Urinary bladder (tissue), 4 donors: ENCODE results near the gene LRRC27. TPM values are rescaled to one million over a fixed set of nuclear protein-coding genes. Genes with fewer than 3 reads are reported as not detected.

Source experiments
- DNase-seq: peaks from one replicate; pipeline ENCODE4 v3.0.0-alpha.2; 2015; ENCODE audit errors: extremely low spot score
- H3K27ac ChIP-seq: one replicate; pipeline ENCODE4 v1.5.1; 2013; ENCODE audit warnings: low read depth, mild to moderate bottlenecking, moderate library complexity
- H3K36me3 ChIP-seq: one replicate; pipeline ENCODE4 v1.6.1; 2013; ENCODE audit warnings: mild to moderate bottlenecking, moderate library complexity; ENCODE audit not compliant: insufficient read depth
- H3K4me1 ChIP-seq: one replicate; pipeline ENCODE4 v1.6.1; 2013; ENCODE audit warnings: mild to moderate bottlenecking, moderate library complexity; ENCODE audit not compliant: insufficient read depth
- H3K4me3 ChIP-seq: one replicate; pipeline ENCODE4 v1.5.1; 2013; ENCODE audit warnings: low read depth, low read length
- WGBS: extraction: QIAGEN DNeasy Blood & Tissue Kit; methylation state at CpG from one replicate; pipeline ENCODE4 v1.1.7; 2013; 5-methylcytosine and 5-hydroxymethylcytosine counted together
- polyA plus RNA-seq: library from polyadenylated mRNA; stranded (reverse); fragments of 200-250 nt; gene quantifications from one replicate; pipeline ENCODE4 v1.2.3, GENCODE V29; 2013
- total RNA-seq: library from RNA; depleted of rRNA; stranded (reverse); fragments of >200 nt; gene quantifications from one replicate; pipeline ENCODE4 v1.2.3, GENCODE V29; 2014
- donor health status: healthy with polysubstance abuse.
- donor health status: healthy.

The LRRC27 gene
- total and polyA plus RNA-seq, 2 donors = 6.5 to 13.2 TPM

- DNase-seq = no peak
- Histone ChIP-seq H3K4me1 (no peaks in the 10 kb centered on the region), H3K27ac (peak within 1 kb of the TSS; percentile 88), H3K4me3 (peak within 1 kb of the TSS; percentile 73), H3K36me3 (no peaks in the 10 kb centered on the region)
- under 1% methylated on average over 85 of the region's 86 CpGs for WGBS
These were observed 65.1 kb downstream of the LRRC27 start, which contains the start of gene PWWP2B for GRCh38 chr10:132397036-132397541. TSS of gene PWWP2B (plus strand) at chr10:132397200. CDS start at chr10:132397227, 27 bp downstream.

GRCh38 chr10:132397671-132398565 is 65.9 kb downstream of the LRRC27 start:
- DNase-seq = no peak

GRCh38 chr10:132398566-132398991 is 66.6 kb downstream of the LRRC27 start:
- no peak overlapping the region for H3K4me3 ChIP-seq
- DNase-seq = no peak

More at GRCh38 chr10:132397671-132398565, 65.9 kb downstream of the LRRC27 start:
- 25% methylated on average over 40 of the region's 40 CpGs for WGBS
- H3K4me1 ChIP-seq = no peaks in the 10 kb centered on the region
- no peaks in the 10 kb centered on the region for H3K36me3 ChIP-seq
- H3K4me3 ChIP-seq = peak overlapping the region; percentile 73
- H3K27ac ChIP-seq = peak overlapping the region; percentile 84

GRCh38 chr10:132399117-132400035 is 67.4 kb downstream of the LRRC27 start:
- no peak for DNase-seq
- Histone ChIP-seq H3K27ac (peak overlapping the region; percentile 54), H3K4me3 (no peak overlapping the region), H3K36me3 (no peaks in the 10 kb centered on the region), H3K4me1 (no peaks in the 10 kb centered on the region)
- 91% methylated on average over 27 of the region's 27 CpGs for WGBS

More at GRCh38 chr10:132398566-132398991, 66.6 kb downstream of the LRRC27 start:
- Histone ChIP-seq H3K36me3 (no peaks in the 10 kb centered on the region), H3K4me1 (no peaks in the 10 kb centered on the region), H3K27ac (peak overlapping the region; percentile 83)
- WGBS = 86% methylated on average over 13 of the region's 13 CpGs

GRCh38 chr10:132400041-132400546 is 68.1 kb downstream of the LRRC27 start:
- Histone ChIP-seq H3K27ac (no peak overlapping the region), H3K4me1 (no peaks in the 10 kb centered on the region), H3K36me3 (peaks cover 2% of the 10 kb centered on the region), H3K4me3 (no peak overlapping the region)
- no peak for DNase-seq
- 80% methylated on average over 9 of the region's 9 CpGs for WGBS

GRCh38 chr10:132400547-132401151 is 68.7 kb downstream of the LRRC27 start:
- Histone ChIP-seq H3K36me3 (peaks cover 5% of the 10 kb centered on the region), H3K4me3 (no peak overlapping the region), H3K27ac (peak overlapping the region; percentile 86), H3K4me1 (no peaks in the 10 kb centered on the region)
- 66% methylated on average over 17 of the region's 17 CpGs for WGBS
- no peak for DNase-seq

GRCh38 chr10:132401401-132402118 is 69.6 kb downstream of the LRRC27 start:
- peak overlapping the region; percentile 89 for H3K27ac ChIP-seq

GRCh38 chr10:132402781-132403241 is 70.8 kb downstream of the LRRC27 start:
- 88% methylated on average over 24 of the region's 24 CpGs for WGBS
- Histone ChIP-seq H3K4me3 (no peak overlapping the region), H3K4me1 (no peaks in the 10 kb centered on the region), H3K36me3 (peaks cover 5% of the 10 kb centered on the region), H3K27ac (peak overlapping the region; percentile 89)
- DNase-seq = no peak

More at GRCh38 chr10:132401401-132402118, 69.6 kb downstream of the LRRC27 start:
- no peak for DNase-seq
- 85% methylated on average over 20 of the region's 20 CpGs for WGBS
- H3K4me1 ChIP-seq = no peaks in the 10 kb centered on the region
- H3K36me3 ChIP-seq = peaks cover 5% of the 10 kb centered on the region
- no peak overlapping the region for H3K4me3 ChIP-seq

- DNase-seq = no peak
- H3K36me3 ChIP-seq = peaks cover 5% of the 10 kb centered on the region
- H3K4me3 ChIP-seq = no peak overlapping the region
- WGBS = 89% methylated on average over 25 of the region's 25 CpGs
- no peaks in the 10 kb centered on the region for H3K4me1 ChIP-seq
- H3K27ac ChIP-seq = peak overlapping the region; percentile 77
These were observed 71.6 kb downstream of the LRRC27 start for GRCh38 chr10:132403511-132404168.

GRCh38 chr10:132404169-132404880 is 72.3 kb downstream of the LRRC27 start:
- Histone ChIP-seq H3K4me1 (no peaks in the 10 kb centered on the region), H3K27ac (peak overlapping the region; percentile 77), H3K4me3 (no peak overlapping the region), H3K36me3 (peaks cover 5% of the 10 kb centered on the region)
- DNase-seq = no peak
- 90% methylated on average over 32 of the region's 32 CpGs for WGBS

- H3K4me1 ChIP-seq = no peaks in the 10 kb centered on the region
- no peak overlapping the region for H3K27ac ChIP-seq
- H3K4me3 ChIP-seq = no peak overlapping the region
- no peak for DNase-seq
- 90% methylated on average over 54 of the region's 54 CpGs for WGBS
- peaks cover 5% of the 10 kb centered on the region for H3K36me3 ChIP-seq
These were observed 73.0 kb downstream of the LRRC27 start for GRCh38 chr10:132404911-132405462.
